IMR-90 (cell line): ENCODE measurements around the gene MYLK4. TPM values are rescaled to one million over a fixed set of nuclear protein-coding genes. Genes with fewer than 3 reads are reported as not detected.

Source experiments
- ATAC-seq: fragments of 200-7000 bp; cut with Tn5 transposase; 2 replicates; pipeline ENCODE4 v1.9.1; 2020; ENCODE audit warnings: low read depth, mild to moderate bottlenecking, moderate library complexity
- BruUV-seq: library from RNA; stranded (reverse); fragments of 400-500 nt; replicated peaks from 2 replicates; lab custom pipeline; 2021; lab: Mats Ljungman, UMichigan
- CTCF ChIA-PET: fragments of 300-600 bp; formaldehyde crosslinking; extraction: SDS; loops from one replicate; lab custom pipeline; 2021; ENCODE audit warnings: antibody characterized with exemption; lab: Yijun Ruan, JAX
- POLR2A ChIA-PET: fragments of 300-600 bp; sonication (Branson Sonifier 250); formaldehyde crosslinking; loops from one replicate; lab custom pipeline; 2022; ENCODE audit warnings: antibody characterized with exemption; ENCODE audit not compliant: unreplicated experiment; lab: Charles Lee
- DNase-seq: peaks from one replicate; pipeline ENCODE4 v3.0.0; 2013
- H2AFZ ChIP-seq: replicated peaks from 2 replicates; pipeline ENCODE3; 2013; ENCODE audit warnings: low read length, mild to moderate bottlenecking; ENCODE audit not compliant: poor library complexity
- H2AK5ac ChIP-seq: 2 replicates; pipeline ENCODE4 v1.6.1; 2013; ENCODE audit warnings: low read depth, low read length, inconsistent platforms
- H2AK9ac ChIP-seq: replicated peaks from 2 replicates; pipeline ENCODE3; 2013; ENCODE audit warnings: mild to moderate bottlenecking, low read depth, low read length, moderate library complexity; ENCODE audit not compliant: poor library complexity
- H2BK120ac ChIP-seq: 2 replicates; pipeline ENCODE4 v1.6.1; 2013; ENCODE audit warnings: low read depth, low read length, inconsistent platforms
- H2BK15ac ChIP-seq: 3 replicates; pipeline ENCODE4 v1.6.1; 2013; ENCODE audit warnings: low read depth, low read length, inconsistent platforms
- H2BK20ac ChIP-seq: 2 replicates; pipeline ENCODE4 v1.6.1; 2013; ENCODE audit warnings: low read depth, mild to moderate bottlenecking, inconsistent platforms, low read length, moderate library complexity
- H2BK5ac ChIP-seq: 2 replicates; pipeline ENCODE4 v1.6.1; 2013; ENCODE audit warnings: mild to moderate bottlenecking, low read depth, low read length, inconsistent platforms; ENCODE audit not compliant: poor library complexity, severe bottlenecking
- H3K14ac ChIP-seq: replicated peaks from 2 replicates; pipeline ENCODE4 v1.6.1; 2013; ENCODE audit warnings: low read depth, low read length, inconsistent platforms
- H3K18ac ChIP-seq: 2 replicates; pipeline ENCODE4 v1.6.1; 2013; ENCODE audit warnings: low read depth, low read length, control low read depth
- H3K23ac ChIP-seq: 2 replicates; pipeline ENCODE4 v1.6.1; 2013; ENCODE audit warnings: low read depth, low read length, inconsistent platforms
- H3K27ac ChIP-seq: 2 replicates; pipeline ENCODE4 v1.5.1; 2013; ENCODE audit warnings: mild to moderate bottlenecking, control low read depth, low read length; ENCODE audit not compliant: insufficient read depth
- H3K27me3 ChIP-seq: 2 replicates; pipeline ENCODE4 v1.6.1; 2013; ENCODE audit warnings: low read length; ENCODE audit not compliant: control insufficient read depth, insufficient read depth
- H3K36me3 ChIP-seq: 2 replicates; pipeline ENCODE4 v1.6.1; 2013; ENCODE audit warnings: low read length, mixed read lengths; ENCODE audit not compliant: control insufficient read depth, insufficient read depth
- H3K4ac ChIP-seq: 2 replicates; pipeline ENCODE4 v1.6.1; 2013; ENCODE audit warnings: low read depth, low read length, inconsistent platforms
- H3K4me1 ChIP-seq: 2 replicates; pipeline ENCODE4 v1.6.1; 2013; ENCODE audit warnings: low read length, mixed read lengths; ENCODE audit not compliant: control insufficient read depth, insufficient read depth
- H3K4me2 ChIP-seq: 2 replicates; pipeline ENCODE4 v1.6.1; 2013; ENCODE audit warnings: low read depth, mild to moderate bottlenecking, control low read depth, low read length, moderate library complexity
- H3K4me3 ChIP-seq: 2 replicates; pipeline ENCODE4 v1.5.1; 2013; ENCODE audit warnings: low read depth, mild to moderate bottlenecking, control low read depth, low read length, moderate library complexity; ENCODE audit not compliant: insufficient read depth
- H3K56ac ChIP-seq: 2 replicates; pipeline ENCODE4 v1.6.1; 2013; ENCODE audit warnings: low read length, inconsistent platforms; ENCODE audit not compliant: insufficient read depth; ENCODE audit errors: extremely low read depth
- H3K79me1 ChIP-seq, 2 experiments: 2 replicates each; pipeline ENCODE4 v1.6.1; 2013; ENCODE audit warnings: low read length in 2 of 2, inconsistent platforms in 1 of 2, low read depth in 1 of 2
- H3K9ac ChIP-seq: 2 replicates; pipeline ENCODE4 v1.6.1; 2013; ENCODE audit warnings: low read depth, low read length, control low read depth
- H3K9me1 ChIP-seq: 2 replicates; pipeline ENCODE4 v1.6.1; 2013; ENCODE audit warnings: low read length, inconsistent platforms; ENCODE audit not compliant: insufficient read depth
- H3K9me3 ChIP-seq: 2 replicates; pipeline ENCODE4 v1.6.1; 2013; ENCODE audit warnings: low read length; ENCODE audit not compliant: control insufficient read depth, insufficient read depth
- H4K20me1 ChIP-seq: 2 replicates; pipeline ENCODE4 v1.6.1; 2013; ENCODE audit warnings: low read length, inconsistent platforms; ENCODE audit not compliant: insufficient read depth
- H4K5ac ChIP-seq: 2 replicates; pipeline ENCODE4 v1.6.1; 2013; ENCODE audit warnings: mild to moderate bottlenecking, low read depth, low read length, control low read depth
- H4K8ac ChIP-seq, 2 experiments: 2 replicates each; pipeline ENCODE4 v1.6.1; 2013; ENCODE audit warnings: low read depth in 2 of 2, low read length in 2 of 2, control low read depth in 1 of 2, inconsistent platforms in 1 of 2
- H4K91ac ChIP-seq: 2 replicates; pipeline ENCODE4 v1.6.1; 2013; ENCODE audit warnings: low read depth, low read length, inconsistent platforms; ENCODE audit not compliant: insufficient read depth
- BHLHE40 ChIP-seq: fragments of 150-350 bp; IDR thresholded peaks from 2 replicates; pipeline ENCODE4 v1.6.1; 2016; ENCODE audit warnings: mild to moderate bottlenecking, low read depth, low read length
- CEBPB ChIP-seq: IDR thresholded peaks from 2 replicates; pipeline ENCODE4 v1.6.1; 2012; ENCODE audit warnings: low read depth, low read length, improper control_type of control experiment
- CHD1 ChIP-seq: IDR thresholded peaks from 2 replicates; pipeline ENCODE4 v1.6.1; 2012; ENCODE audit warnings: low read depth, low read length, improper control_type of control experiment
- CTCF ChIP-seq: conservative IDR thresholded peaks from 2 replicates; pipeline ENCODE4 v1.5.1; 2012; ENCODE audit warnings: mild to moderate bottlenecking, low read depth, low read length, improper control_type of control experiment
- ELK1 ChIP-seq: fragments of 150-350 bp; IDR thresholded peaks from 2 replicates; pipeline ENCODE4 v1.6.1; 2016; ENCODE audit warnings: low read depth, mild to moderate bottlenecking, low read length, moderate library complexity, borderline replicate concordance
- FOS ChIP-seq: fragments of 150-350 bp; IDR thresholded peaks from 2 replicates; pipeline ENCODE4 v1.6.1; 2016; ENCODE audit warnings: low read depth, low read length
- MAFK ChIP-seq: IDR thresholded peaks from 2 replicates; pipeline ENCODE4 v1.6.1; 2012; ENCODE audit warnings: low read depth, low read length, improper control_type of control experiment
- MAZ ChIP-seq: IDR thresholded peaks from 2 replicates; pipeline ENCODE4 v1.6.1; 2012; ENCODE audit warnings: low read depth, mild to moderate bottlenecking, low read length, improper control_type of control experiment, moderate library complexity, borderline replicate concordance
- MXI1 ChIP-seq: IDR thresholded peaks from 2 replicates; pipeline ENCODE4 v1.6.1; 2012; ENCODE audit warnings: low read depth, mild to moderate bottlenecking, low read length, moderate library complexity, borderline replicate concordance
- NFE2L2 ChIP-seq: fragments of 150-350 bp; IDR thresholded peaks from 2 replicates; pipeline ENCODE4 v1.6.1; 2016; ENCODE audit warnings: low read depth, mild to moderate bottlenecking, low read length
- POLR2A ChIP-seq: IDR thresholded peaks from 2 replicates; pipeline ENCODE4 v1.6.1; 2012; ENCODE audit warnings: mild to moderate bottlenecking, low read depth, low read length
- RAD21 ChIP-seq: IDR thresholded peaks from 2 replicates; pipeline ENCODE4 v1.6.1; 2012; ENCODE audit warnings: low read length, improper control_type of control experiment
- RCOR1 ChIP-seq: IDR thresholded peaks from 2 replicates; pipeline ENCODE4 v1.6.1; 2012; ENCODE audit warnings: mild to moderate bottlenecking, low read length, improper control_type of control experiment; ENCODE audit not compliant: insufficient replicate concordance
- RFX5 ChIP-seq: IDR thresholded peaks from 2 replicates; pipeline ENCODE4 v1.8.0; 2012; ENCODE audit warnings: low read depth, mild to moderate bottlenecking, low read length, moderate library complexity
- SMC3 ChIP-seq: fragments of 150-350 bp; IDR thresholded peaks from 2 replicates; pipeline ENCODE4 v1.6.1; 2016; ENCODE audit warnings: low read depth, mild to moderate bottlenecking, antibody characterized with exemption, low read length, moderate library complexity
- WGBS, 2 experiments: methylation state at CpG; one replicate each; pipeline versions ENCODE4 v1.1.5 to v1.1.7; 2013; ENCODE audit warnings: missing lambda C conversion rate in 2 of 2; ENCODE audit not compliant: insufficient read length in 1 of 2; ENCODE audit errors: extremely low coverage in 2 of 2; 5-methylcytosine and 5-hydroxymethylcytosine counted together
- dilution Hi-C: fragments of 300-500 bp; cut with HindIII; formaldehyde crosslinking; loops from one replicate; pipeline ENCODE4 v1.14.3; 2018; ENCODE audit warnings: low sequenced_read_pairs; ENCODE audit not compliant: unreplicated experiment
- in situ Hi-C: fragments of 300-500 bp; cut with MboI; formaldehyde crosslinking; loops from 3 replicates; pipeline ENCODE4 v1.14.3; 2019; ENCODE audit warnings: low sequenced_read_pairs, inconsistent platforms, mixed read lengths
- intact Hi-C: fragments of 100-400 bp; cut with micrococcal nuclease; formaldehyde crosslinking; loops from 2 replicates; pipeline ENCODE4 v1.10.0; 2022
- polyA plus RNA-seq, 3 experiments: library from polyadenylated mRNA; depleted of rRNA; stranded (reverse); fragments of >200 nt; gene quantifications; 2 replicates each; pipeline ENCODE4 v1.2.3, GENCODE V29; 2012; ENCODE audit warnings: low replicate concordance in 1 of 3
- total RNA-seq: library from RNA; depleted of rRNA; stranded (reverse); fragments of >200 nt; gene quantifications from 2 replicates; pipeline ENCODE4 v1.2.3, GENCODE V29; 2012
- TF ChIP-seq, protein P1 (sequence below): fragments of 150-350 bp; IDR thresholded peaks from 2 replicates; pipeline ENCODE4 v1.6.1; 2017; ENCODE audit warnings: mild to moderate bottlenecking, antibody characterized with exemption, low read length, low read depth

Gene MYLK4
- total and polyA plus RNA-seq, 2 of the 4 experiments (the other 2 are of a cell fraction): under 0.01 to 0.07 TPM

- dilution Hi-C loops (no loop called here), intact Hi-C loops (no loop called here), in situ Hi-C loops (no loop called here)
- CTCF ChIA-PET: interaction anchor here (1.5 kb wide), 1 partner anchor 10 kb away, joined by 3 read pairs; no protein-coding TSS in a partner anchor
- H4K91ac ChIP-seq: no peak overlapping the region
- H3K14ac ChIP-seq: no peak overlapping the region
- H3K4me1 ChIP-seq: peaks cover 3% of the 10 kb centered on the region; the same call in 1 of the 2 replicates
- H3K9me1 ChIP-seq: no peaks in the 10 kb centered on the region; the same call in 1 of the 2 replicates
- WGBS, 2 experiments: 100% methylated on average over 1 of the region's 7 CpGs; no CpG with 5 or more reads in 1 of the 2 experiments
- no peak overlapping the region for H3K23ac ChIP-seq
- H2AK9ac ChIP-seq: no peak overlapping the region
- no peak overlapping the region for H3K4me2 ChIP-seq
- no peak overlapping the region for H3K4me3 ChIP-seq
- BruUV-seq: no TSS peak
- no peak overlapping the region for H3K4ac ChIP-seq
- H3K27me3 ChIP-seq: no peaks in the 10 kb centered on the region
- H3K56ac ChIP-seq: no peak overlapping the region
- H2AFZ ChIP-seq: peak overlapping the region; percentile 61
- no peak for ATAC-seq
- no peak overlapping the region for H2BK15ac ChIP-seq
- no peak overlapping the region for H3K9ac ChIP-seq
- POLR2A ChIA-PET: no interaction called here
- no peak overlapping the region for H4K5ac ChIP-seq
- no peak overlapping the region for H2BK120ac ChIP-seq
- no peaks in the 10 kb centered on the region for H4K20me1 ChIP-seq
- no peak overlapping the region for H2AK5ac ChIP-seq
- DNase-seq: no peak
- H3K9me3 ChIP-seq: no peaks in the 10 kb centered on the region
- H2BK5ac ChIP-seq: no peak overlapping the region
- H3K79me1 ChIP-seq: no peaks in the 10 kb centered on the region
- no peak overlapping the region for H3K18ac ChIP-seq
- H4K8ac ChIP-seq: no peak overlapping the region
- TF ChIP-seq SMC3 (no peak), CTCF (no peak), BHLHE40 (no peak), RAD21 (no peak), MAZ (no peak), NFE2L2 (no peak), CEBPB (no peak), RFX5 (no peak), FOS (no peak), ELK1 (no peak), POLR2A (no peak), CHD1 (no peak), MXI1 (no peak), MAFK (no peak), RCOR1 (no peak)
- TF ChIP-seq, protein P1, sequence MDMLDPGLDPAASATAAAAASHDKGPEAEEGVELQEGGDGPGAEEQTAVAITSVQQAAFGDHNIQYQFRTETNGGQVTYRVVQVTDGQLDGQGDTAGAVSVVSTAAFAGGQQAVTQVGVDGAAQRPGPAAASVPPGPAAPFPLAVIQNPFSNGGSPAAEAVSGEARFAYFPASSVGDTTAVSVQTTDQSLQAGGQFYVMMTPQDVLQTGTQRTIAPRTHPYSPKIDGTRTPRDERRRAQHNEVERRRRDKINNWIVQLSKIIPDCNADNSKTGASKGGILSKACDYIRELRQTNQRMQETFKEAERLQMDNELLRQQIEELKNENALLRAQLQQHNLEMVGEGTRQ: no peak
- H2BK20ac ChIP-seq: no peak overlapping the region
- no peak overlapping the region for H3K27ac ChIP-seq
- no peaks in the 10 kb centered on the region for H3K36me3 ChIP-seq
Measured at GRCh38 chr6:2746557-2747061, 4.1 kb downstream of the MYLK4 start.
